GM18909 (cell line): ENCODE data around the gene TRAF7.

Experiments
- ATAC-seq: cut with Tn5 transposase; IDR thresholded peaks from one replicate; pipeline ENCODE4 v1.9.1; 2021; ENCODE audit warnings: mild to moderate bottlenecking; ENCODE audit not compliant: unreplicated experiment, poor library complexity

The TRAF7 gene

GRCh38 chr16:2179107-2179501 lies 23.5 kb downstream of the TRAF7 start:
- no peak for ATAC-seq

GRCh38 chr16:2179576-2179975 lies 24.0 kb downstream of the TRAF7 start:
- no peak for ATAC-seq

GRCh38 chr16:2180461-2180860 lies 24.9 kb downstream of the TRAF7 start:
- no peak for ATAC-seq

- ATAC-seq = no peak
Observed at GRCh38 chr16:2180962-2181923, 25.7 kb downstream of the TRAF7 start.

GRCh38 chr16:2181952-2182351 lies 26.4 kb downstream of the TRAF7 start:
- no peak for ATAC-seq

GRCh38 chr16:2183671-2184070 lies 28.1 kb downstream of the TRAF7 start:
- ATAC-seq = no peak

- ATAC-seq = no peak
Observed at GRCh38 chr16:2184346-2184745, 28.8 kb downstream of the TRAF7 start.

- no peak for ATAC-seq
Observed at GRCh38 chr16:2184962-2185361, 29.4 kb downstream of the TRAF7 start.

- ATAC-seq = no peak
Observed at GRCh38 chr16:2186064-2186463, 30.5 kb downstream of the TRAF7 start.

GRCh38 chr16:2186505-2186904 lies 30.9 kb downstream of the TRAF7 start:
- no peak for ATAC-seq

GRCh38 chr16:2187212-2187611 lies 31.6 kb downstream of the TRAF7 start:
- no peak for ATAC-seq

GRCh38 chr16:2188395-2188794 lies 32.8 kb downstream of the TRAF7 start:
- ATAC-seq = no peak

- ATAC-seq = no peak
Observed at GRCh38 chr16:2189252-2189893, 33.8 kb downstream of the TRAF7 start.

GRCh38 chr16:2190002-2190658 lies 34.5 kb downstream of the TRAF7 start:
- no peak for ATAC-seq

GRCh38 chr16:2190659-2191445 lies 35.3 kb downstream of the TRAF7 start:
- ATAC-seq = no peak

- no peak for ATAC-seq
Observed at GRCh38 chr16:2191446-2191706, 35.8 kb downstream of the TRAF7 start.

- no peak for ATAC-seq
Observed at GRCh38 chr16:2194166-2194834, 38.7 kb downstream of the TRAF7 start.

GRCh38 chr16:2194852-2195321 lies 39.3 kb downstream of the TRAF7 start:
- ATAC-seq = no peak

GRCh38 chr16:2195322-2196161 lies 40.0 kb downstream of the TRAF7 start:
- no peak for ATAC-seq
